EL (cell line): ENCODE results near the gene PTPRR.
"Not testable (repeated sequence)": the region's sequence is repeated elsewhere in the genome, so short reads cannot be mapped to it uniquely, and the experiment has no call there.

Experiments used
- DNase-seq: peaks from one replicate; pipeline ENCODE4 v3.0.0-alpha.2; 2016

PTPRR gene

GRCh38 chr12:70837026-70837425 lies 83.5 kb downstream of the PTPRR start:
- no peak for DNase-seq

- no peak for DNase-seq
Observed at GRCh38 chr12:70835948-70836347, 84.6 kb downstream of the PTPRR start.

DNA sequence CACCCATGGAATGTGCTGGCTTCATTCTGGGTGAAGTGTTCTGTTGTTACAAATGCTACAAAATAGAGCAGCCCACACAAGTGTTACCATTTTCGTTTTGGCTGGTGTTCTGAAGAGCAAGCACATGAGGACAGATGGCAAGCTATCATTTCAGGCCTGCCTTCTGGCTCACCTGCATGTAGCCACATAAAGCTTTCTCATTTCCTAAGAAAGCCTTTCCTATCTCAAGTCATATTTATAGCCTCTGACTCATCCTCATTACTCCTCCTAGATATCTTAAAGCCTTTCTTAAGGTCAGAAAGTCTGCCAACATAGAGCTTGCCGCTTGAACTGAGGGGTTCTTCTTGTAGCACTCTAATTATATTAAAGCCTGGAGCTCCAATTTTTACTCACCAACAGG lies 89.0 kb downstream of the PTPRR start:
- DNase-seq: no peak

DNA sequence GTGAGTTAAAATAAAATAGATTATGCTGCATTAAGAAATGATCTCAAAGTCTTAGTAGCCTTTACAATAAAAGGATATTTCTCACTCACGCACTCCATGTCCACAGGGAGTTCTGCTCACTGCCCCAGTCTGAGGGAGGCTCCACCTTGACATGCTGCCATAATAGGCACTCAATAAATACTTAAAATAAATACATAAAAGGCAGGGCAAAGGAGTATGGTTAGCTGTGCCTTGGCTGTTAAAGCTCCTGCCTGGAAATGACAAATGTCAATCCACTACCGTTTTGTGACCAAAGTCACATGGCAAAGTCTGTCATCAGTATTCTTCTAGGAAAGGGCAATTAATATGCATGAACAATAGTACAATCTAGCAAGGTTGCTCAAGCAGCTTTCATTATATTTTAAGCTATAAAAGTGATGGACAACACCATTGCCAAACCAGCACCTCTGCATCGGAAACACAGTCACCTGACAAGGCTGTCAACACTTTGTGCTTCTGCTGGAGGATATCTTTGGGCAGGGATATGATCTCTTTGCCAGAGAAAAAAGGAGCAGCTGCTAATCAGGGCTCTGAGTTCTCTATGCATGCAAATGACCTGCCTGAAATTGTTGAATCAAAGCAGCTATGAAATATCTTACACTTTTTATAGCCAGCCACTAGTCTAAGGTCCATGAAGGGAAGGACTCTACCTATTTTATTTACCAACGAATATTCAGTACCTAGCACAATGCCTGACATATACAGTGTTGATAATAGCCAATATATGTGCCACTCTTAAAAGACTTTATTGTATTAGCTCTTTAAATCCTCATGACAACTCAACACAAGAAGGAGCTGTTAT lies 90.1 kb downstream of the PTPRR start:
- no peak for DNase-seq

DNA sequence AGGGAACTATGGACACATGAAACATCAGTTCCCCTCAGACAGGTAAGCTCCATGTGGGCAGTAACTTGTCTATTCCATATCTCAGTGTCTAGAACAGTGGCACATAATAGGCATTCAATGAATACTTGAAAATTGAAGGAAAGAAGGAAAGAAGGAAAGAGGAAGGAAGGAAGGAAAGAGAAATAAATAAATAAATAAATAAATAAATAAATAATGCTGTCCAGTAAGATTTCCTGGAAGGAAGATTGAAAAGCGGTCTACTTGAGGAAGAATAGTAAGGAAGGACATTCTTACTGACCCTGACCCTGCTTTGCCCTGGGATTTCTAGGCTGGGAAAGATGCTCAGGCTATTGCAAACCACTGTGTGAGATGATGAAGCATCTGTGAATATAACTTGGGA lies 91.5 kb downstream of the PTPRR start:
- DNase-seq: no peak

DNA sequence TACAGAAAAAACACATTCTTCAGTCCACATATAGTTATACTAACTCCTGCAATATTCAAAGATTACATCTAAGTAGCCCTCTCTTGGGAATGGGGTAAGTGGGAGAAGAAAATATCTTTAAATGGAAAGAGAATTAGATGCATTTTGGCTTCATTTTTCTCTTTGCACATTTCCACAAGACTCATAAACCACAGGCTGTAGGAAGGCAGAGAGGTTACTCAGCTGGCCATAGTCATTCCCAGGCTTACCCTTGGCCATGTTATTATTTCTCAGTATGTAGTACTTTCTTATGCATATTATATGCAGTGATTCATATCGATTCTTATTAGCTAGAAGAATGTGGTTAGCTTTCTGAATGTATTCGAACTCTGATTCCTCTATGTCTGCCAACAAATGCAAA lies 92.2 kb downstream of the PTPRR start:
- DNase-seq: no peak

DNA sequence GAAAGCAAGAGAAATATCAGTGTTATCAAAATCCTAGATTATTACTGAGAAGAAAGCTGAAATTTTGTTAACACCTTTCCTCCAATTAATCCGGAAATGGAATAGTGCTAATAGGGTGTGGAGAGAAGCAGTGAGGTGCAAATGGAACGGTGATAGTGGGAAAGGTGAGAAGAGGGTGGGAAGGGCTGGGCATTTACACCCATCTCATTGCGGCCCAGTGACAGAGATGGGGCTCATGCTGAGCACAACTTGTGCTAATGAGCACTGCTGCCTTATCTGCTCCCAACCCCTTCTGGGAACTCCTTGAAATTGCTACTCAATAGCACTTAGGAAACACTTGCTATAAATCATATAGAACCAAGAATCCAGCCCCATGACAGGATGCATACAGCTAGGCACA lies 94.4 kb downstream of the PTPRR start:
- DNase-seq: no peak

DNA sequence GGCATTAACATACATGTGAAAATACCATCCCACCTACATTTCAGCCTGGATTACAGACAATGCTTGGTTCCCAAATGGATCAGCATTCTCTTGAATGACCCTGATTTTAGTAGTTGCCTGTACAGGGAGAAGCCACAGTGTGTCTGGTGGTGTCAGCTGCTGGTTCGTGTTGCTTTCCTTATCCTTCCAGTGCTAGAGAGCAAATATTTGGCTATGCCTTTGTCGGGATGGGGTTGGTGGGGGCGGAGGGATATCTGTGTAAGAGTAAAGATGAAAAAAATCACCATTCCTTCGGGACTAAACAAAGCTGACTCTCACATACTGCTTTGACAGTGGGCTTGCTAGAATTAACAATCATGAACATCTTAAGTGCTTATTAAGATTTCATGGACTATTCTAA lies 96.0 kb downstream of the PTPRR start:
- no peak for DNase-seq

- DNase-seq: no peak
Observed at GRCh38 chr12:70823182-70823976, 97.2 kb downstream of the PTPRR start.

- no peak for DNase-seq
Observed at GRCh38 chr12:70822412-70822811, 98.1 kb downstream of the PTPRR start.

- no peak for DNase-seq
Observed at GRCh38 chr12:70815971-70816391, 104.6 kb downstream of the PTPRR start.

GRCh38 chr12:70815056-70815455 lies 105.5 kb downstream of the PTPRR start:
- DNase-seq: no peak

DNA sequence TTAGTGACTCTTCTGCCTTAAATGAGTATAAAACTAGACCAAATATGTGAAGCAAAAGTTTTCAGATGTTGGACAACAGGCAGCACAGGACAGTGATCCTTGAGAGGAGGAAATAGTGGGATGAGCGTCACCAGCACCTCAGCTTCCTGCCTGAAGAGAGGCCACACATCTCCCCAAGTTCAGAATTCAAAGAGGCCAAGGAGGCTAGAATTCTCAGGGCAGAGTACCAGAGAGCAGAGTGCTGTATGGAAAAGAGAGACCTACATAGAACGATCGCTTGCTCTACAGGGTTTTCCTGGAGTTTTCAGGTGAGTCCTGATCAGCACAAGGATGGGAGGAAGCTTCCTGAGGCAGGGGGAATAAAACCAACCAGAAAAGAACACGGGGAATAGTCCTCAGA lies 107.0 kb downstream of the PTPRR start:
- DNase-seq: no peak

GRCh38 chr12:70812136-70812535 lies 108.4 kb downstream of the PTPRR start:
- DNase-seq: no peak

- no peak for DNase-seq
Observed at GRCh38 chr12:70809887-70810286, 110.7 kb downstream of the PTPRR start.

- DNase-seq: not testable (repeated sequence)
Observed at GRCh38 chr12:70807993-70808392, 112.5 kb downstream of the PTPRR start.

DNA sequence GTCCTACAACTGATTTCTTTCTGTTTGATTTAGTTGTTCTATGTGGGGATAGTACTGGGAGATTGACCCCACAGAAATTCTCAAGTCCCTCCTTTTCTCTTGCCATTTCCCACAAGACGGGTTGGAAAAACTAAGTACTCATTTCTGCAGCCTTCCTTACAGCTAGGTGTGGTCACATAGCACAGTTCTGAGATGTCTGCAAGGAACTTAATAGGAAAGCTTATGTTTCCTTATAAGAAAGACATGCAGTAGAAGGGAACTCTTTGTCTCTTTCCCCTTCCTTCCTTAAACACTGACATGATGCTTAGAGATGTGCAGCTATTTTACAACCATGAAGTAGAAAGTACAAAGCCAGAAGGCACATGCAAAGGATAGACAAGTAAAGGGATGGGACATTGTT lies 113.7 kb downstream of the PTPRR start:
- no peak for DNase-seq

DNA sequence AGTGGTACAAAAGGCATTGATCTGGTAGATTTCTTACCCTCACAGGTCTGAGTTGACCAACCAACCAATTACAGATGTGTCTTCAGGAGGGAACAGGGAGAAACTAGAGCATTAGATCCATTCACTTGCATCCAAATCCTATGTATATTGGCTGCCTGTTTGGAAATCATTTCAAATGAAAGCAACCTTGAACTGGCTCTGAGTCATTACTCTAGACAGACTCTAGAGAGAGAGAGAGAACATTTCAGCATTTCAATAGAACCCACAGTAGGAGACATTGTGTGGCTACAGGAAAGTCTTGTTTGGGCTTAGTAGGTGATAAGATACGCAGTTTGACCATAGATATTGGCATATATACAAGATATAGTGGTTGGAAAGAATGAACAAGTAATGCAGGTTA lies 114.5 kb downstream of the PTPRR start:
- DNase-seq: no peak

GRCh38 chr12:70798016-70798783 lies 122.3 kb downstream of the PTPRR start:
- no peak for DNase-seq

GRCh38 chr12:70796989-70797388 lies 123.5 kb downstream of the PTPRR start:
- DNase-seq: no peak

DNA sequence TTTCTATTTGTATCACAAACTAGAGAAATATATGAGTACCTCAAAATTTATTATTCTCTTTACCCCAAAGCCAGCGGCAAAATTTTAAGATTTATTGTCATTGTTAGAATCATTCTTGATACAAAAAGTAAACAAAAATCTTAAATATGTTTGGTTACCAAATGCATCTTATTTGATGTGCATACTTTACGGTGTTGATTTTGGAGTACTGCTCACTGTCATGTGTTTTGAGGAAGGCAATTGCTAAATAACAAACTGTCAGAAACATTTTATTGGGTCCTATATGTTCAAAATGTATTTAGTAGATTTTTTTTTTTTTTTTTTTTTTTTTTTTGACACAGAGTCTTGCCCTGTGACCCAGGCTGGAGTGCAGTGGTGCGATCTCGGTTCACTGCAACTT lies 124.9 kb downstream of the PTPRR start:
- no peak for DNase-seq

GRCh38 chr12:70794131-70794530 lies 126.4 kb downstream of the PTPRR start:
- DNase-seq: no peak

- no peak for DNase-seq
Observed at GRCh38 chr12:70788774-70789173, 131.8 kb downstream of the PTPRR start.

DNA sequence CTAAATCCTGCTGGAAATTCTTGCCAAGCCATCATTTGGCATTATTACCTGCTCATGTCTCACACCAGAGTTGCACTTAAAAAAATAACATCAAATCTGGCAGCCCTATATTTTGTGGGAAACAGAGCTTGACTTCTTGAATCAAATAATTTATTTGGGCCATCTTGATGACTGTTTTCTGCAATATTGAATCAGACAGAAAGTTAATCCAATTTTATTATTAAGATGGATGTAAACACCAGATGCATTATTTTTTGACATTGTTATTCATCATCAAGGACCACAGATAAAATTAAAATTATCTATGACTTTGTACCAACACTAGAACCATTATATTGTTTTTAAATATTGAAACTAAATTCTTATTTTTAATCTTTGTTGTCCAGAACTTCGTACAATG lies 132.9 kb downstream of the PTPRR start:
- DNase-seq: no peak
